Sciatic nerve (tissue), 2 donors: ENCODE measurements around the gene DLG4. TPM values are rescaled to one million over a fixed set of nuclear protein-coding genes. Genes with fewer than 3 reads are reported as not detected.
"Not testable (repeated sequence)": the region's sequence is repeated elsewhere in the genome, so short reads cannot be mapped to it uniquely, and the experiment has no call there.

Source experiments
- ATAC-seq: fragments of 200-7000 bp; cut with Tn5 transposase; one replicate; pipeline ENCODE4 v1.9.1; 2020; ENCODE audit warnings: mild to moderate bottlenecking, moderate library complexity
- DNase-seq: peaks from one replicate; pipeline ENCODE4 v3.0.0-alpha.2; 2020; ENCODE audit warnings: low spot score
- intact Hi-C: fragments of 100-400 bp; cut with DNase I; formaldehyde crosslinking; loops from one replicate; pipeline ENCODE4 v1.14.2; 2022
- total RNA-seq: library from RNA; stranded (reverse); fragmentation: NEBNext Ultra II Directional; extraction: Animal tissue kit (Norgen Biotek cat#: 25700); gene quantifications from one replicate; pipeline ENCODE4 v1.2.1, GENCODE V29; 2021
- donor health status: DM: no; HTN: no; CAD: no.
- donor health status: DM: no; HTN: no; CAD: no.

DLG4 gene
- total RNA-seq, 1 donor from 2014 or later = 32.2 TPM

- ATAC-seq = no peak
- intact Hi-C loops = no loop called here
- peak; percentile 72 for DNase-seq
Measured at GRCh38 chr17:7250695-7251627, 31.3 kb upstream of the DLG4 start.

GRCh38 chr17:7249830-7250229, 30.2 kb upstream of the DLG4 start:
- intact Hi-C loops = no loop called here
- DNase-seq (no peak), ATAC-seq (no peak)

GRCh38 chr17:7249214-7249613, 29.6 kb upstream of the DLG4 start:
- DNase-seq = no peak
- no peak for ATAC-seq
- intact Hi-C loops = no loop called here

GRCh38 chr17:7248796-7249195, 29.2 kb upstream of the DLG4 start:
- DNase-seq (no peak), ATAC-seq (no peak)
- intact Hi-C loops = no loop called here

- ATAC-seq (no peak), DNase-seq (no peak)
- intact Hi-C loops = no loop called here
Measured at GRCh38 chr17:7246779-7247178, 27.1 kb upstream of the DLG4 start.

- DNase-seq = not testable (repeated sequence)
Measured at GRCh38 chr17:7243838-7244237, 24.2 kb upstream of the DLG4 start.

GRCh38 chr17:7243453-7243729, 23.8 kb upstream of the DLG4 start:
- DNase-seq = no peak
- intact Hi-C loops = no loop called here
- no peak for ATAC-seq

More at GRCh38 chr17:7243838-7244237, 24.2 kb upstream of the DLG4 start:
- intact Hi-C loops, ATAC-seq: not testable (repeated sequence)

GRCh38 chr17:7242717-7243452, 23.2 kb upstream of the DLG4 start:
- intact Hi-C loops = no loop called here
- DNase-seq (peak; percentile 99), ATAC-seq (peak; percentile 75)

- intact Hi-C loops = no loop called here
- ATAC-seq (peak; percentile 67), DNase-seq (peak; percentile 99)
Measured at GRCh38 chr17:7241783-7242716, 22.4 kb upstream of the DLG4 start, which contains the start of gene GABARAP. Gene GABARAP (minus strand): TSS chr17:7242449. CDS start chr17:7242330, 119 bp downstream.

GRCh38 chr17:7241090-7241733, 21.6 kb upstream of the DLG4 start:
- intact Hi-C loops = no loop called here
- no peak for DNase-seq

GRCh38 chr17:7240375-7240774, 20.7 kb upstream of the DLG4 start:
- no peak for ATAC-seq
- no peak for DNase-seq
- intact Hi-C loops = no loop called here

More at GRCh38 chr17:7241090-7241733, 21.6 kb upstream of the DLG4 start:
- no peak for ATAC-seq

- intact Hi-C loops = no loop called here
- DNase-seq = peak; percentile 100
- peak; percentile 87 for ATAC-seq
Measured at GRCh38 chr17:7239091-7240027, 19.7 kb upstream of the DLG4 start, which contains the start of gene PHF23. Gene PHF23 (minus strand): TSS chr17:7239457. CDS start chr17:7239279, 178 bp downstream.

GRCh38 chr17:7238420-7239090, 18.9 kb upstream of the DLG4 start:
- ATAC-seq (no peak), DNase-seq (no peak)
- intact Hi-C loops = no loop called here

GRCh38 chr17:7237761-7238419, 18.3 kb upstream of the DLG4 start:
- DNase-seq (peak; percentile 93), ATAC-seq (peak; percentile 1)
- intact Hi-C loops = no loop called here

GRCh38 chr17:7237266-7237760, 17.7 kb upstream of the DLG4 start:
- no peak for DNase-seq
- intact Hi-C loops = no loop called here
- no peak for ATAC-seq

- no peak for DNase-seq
- no peak for ATAC-seq
- intact Hi-C loops = no loop called here
Measured at GRCh38 chr17:7236808-7237207, 17.2 kb upstream of the DLG4 start.
